Dedifferentiated amniotic fluid mesenchymal stem cell (primary cell): Measurements from ENCODE around the gene TALDO1.
A peak's percentile ranks its signal among the peaks of the same experiment; 100 is the strongest.

Experiments used
- DNase-seq: peaks from one replicate; pipeline ENCODE4 v3.0.0-alpha.2; 2016; ENCODE audit errors: extremely low spot score

Gene TALDO1

GRCh38 chr11:787084-787675 lies 39.9 kb downstream of the TALDO1 start:
- no peak for DNase-seq

- DNase-seq, result no peak
Observed at GRCh38 chr11:788009-788640, 40.9 kb downstream of the TALDO1 start.

GRCh38 chr11:788953-789940 lies 42.0 kb downstream of the TALDO1 start:
- no peak for DNase-seq

- DNase-seq, result no peak
Observed at GRCh38 chr11:789943-790342, 42.7 kb downstream of the TALDO1 start, which contains the start of gene CEND1. TSS of gene CEND1 (minus strand) at chr11:790090. CDS start at chr11:788576, 1,514 bp downstream.

GRCh38 chr11:790721-791564 lies 43.7 kb downstream of the TALDO1 start:
- DNase-seq, result no peak

GRCh38 chr11:791658-792534 lies 44.6 kb downstream of the TALDO1 start:
- no peak for DNase-seq

GRCh38 chr11:792535-792821 lies 45.2 kb downstream of the TALDO1 start:
- DNase-seq, result no peak

GRCh38 chr11:792873-793272 lies 45.6 kb downstream of the TALDO1 start:
- no peak for DNase-seq

GRCh38 chr11:793556-793955 lies 46.3 kb downstream of the TALDO1 start:
- no peak for DNase-seq

GRCh38 chr11:794013-794765 lies 46.9 kb downstream of the TALDO1 start:
- no peak for DNase-seq

- DNase-seq, result no peak
Observed at GRCh38 chr11:794766-795633, 47.7 kb downstream of the TALDO1 start.

GRCh38 chr11:795634-796564 lies 48.6 kb downstream of the TALDO1 start:
- DNase-seq, result peak; percentile 45

GRCh38 chr11:796565-797295 lies 49.5 kb downstream of the TALDO1 start:
- no peak for DNase-seq

- DNase-seq, result peak; percentile 82
Observed at GRCh38 chr11:797296-798092, 50.2 kb downstream of the TALDO1 start.

GRCh38 chr11:798093-798713 lies 50.9 kb downstream of the TALDO1 start, which contains the start of gene SLC25A22:
TSS of gene SLC25A22 (minus strand) at chr11:798281. CDS start at chr11:795006, 3,275 bp downstream.
- DNase-seq, result peak; percentile 62
